Mesenchymal stem cell (in vitro differentiated cells and primary cell): ENCODE measurements around the gene AKR7A2.

Experiments
- DNase-seq: peaks from one replicate; pipeline ENCODE4 v3.0.0-alpha.2; 2013
- H2AFZ ChIP-seq: one replicate; pipeline ENCODE4 v1.6.1; 2013; ENCODE audit warnings: low read depth, mild to moderate bottlenecking, control low read depth, inconsistent platforms, low read length, moderate library complexity
- H2AK5ac ChIP-seq: 2 replicates; pipeline ENCODE4 v1.6.1; 2013; ENCODE audit warnings: low read length, moderate library complexity, mild to moderate bottlenecking, inconsistent platforms; ENCODE audit not compliant: severe bottlenecking
- H2BK120ac ChIP-seq: one replicate; pipeline ENCODE4 v1.6.1; 2013; ENCODE audit warnings: low read depth, mild to moderate bottlenecking, inconsistent platforms, low read length, moderate library complexity
- H2BK12ac ChIP-seq, 2 experiments: one replicate each; pipeline ENCODE4 v1.6.1; 2013; ENCODE audit warnings: inconsistent platforms in 2 of 2, low read length in 2 of 2, mild to moderate bottlenecking in 2 of 2, moderate library complexity in 2 of 2, control low read depth in 1 of 2
- H2BK15ac ChIP-seq: one replicate; pipeline ENCODE4 v1.6.1; 2013; ENCODE audit warnings: mild to moderate bottlenecking, low read depth, inconsistent platforms; ENCODE audit not compliant: poor library complexity, severe bottlenecking
- H2BK5ac ChIP-seq: 2 replicates; pipeline ENCODE4 v1.6.1; 2013; ENCODE audit warnings: low read depth, mild to moderate bottlenecking, low read length, control low read depth, inconsistent platforms; ENCODE audit not compliant: poor library complexity, severe bottlenecking
- H3K14ac ChIP-seq, 2 experiments: one replicate each; pipeline ENCODE4 v1.6.1; 2013; ENCODE audit warnings: inconsistent platforms in 2 of 2, low read length in 2 of 2, control low read depth in 1 of 2, mild to moderate bottlenecking in 1 of 2, moderate library complexity in 1 of 2
- H3K18ac ChIP-seq, 2 experiments: one replicate each; pipeline ENCODE4 v1.6.1; 2013; ENCODE audit warnings: inconsistent platforms in 2 of 2, low read length in 2 of 2, control low read depth in 1 of 2, low read depth in 1 of 2, mild to moderate bottlenecking in 1 of 2
- H3K23ac ChIP-seq, 2 experiments: one replicate each; pipeline ENCODE4 v1.6.1; 2013; ENCODE audit warnings: inconsistent platforms in 2 of 2, low read length in 2 of 2, mild to moderate bottlenecking in 2 of 2, moderate library complexity in 2 of 2, control low read depth in 1 of 2
- H3K27ac ChIP-seq: 2 replicates; pipeline ENCODE4 v1.5.1; 2013; ENCODE audit warnings: mild to moderate bottlenecking, moderate library complexity, low read length, control low read depth, inconsistent platforms; ENCODE audit not compliant: poor library complexity, severe bottlenecking
- H3K27me3 ChIP-seq, 2 experiments: 2 replicates each; pipeline versions ENCODE4 v1.6.1 to v1.7.0; 2013; ENCODE audit warnings: low read length in 2 of 2, mild to moderate bottlenecking in 2 of 2, moderate library complexity in 2 of 2, control low read depth in 1 of 2, inconsistent platforms in 1 of 2; ENCODE audit not compliant: control insufficient read depth in 1 of 2, insufficient read depth in 1 of 2
- H3K36me3 ChIP-seq, 2 experiments: 2 replicates each; pipeline versions ENCODE4 v1.6.1 to v1.7.0; 2013; ENCODE audit warnings: low read length in 2 of 2, control low read depth in 1 of 2, inconsistent platforms in 1 of 2, low read depth in 1 of 2, mild to moderate bottlenecking in 1 of 2; ENCODE audit not compliant: insufficient read depth in 2 of 2, control insufficient read depth in 1 of 2
- H3K4ac ChIP-seq, 2 experiments: one replicate each; pipeline ENCODE4 v1.6.1; 2013; ENCODE audit warnings: inconsistent platforms in 2 of 2, low read length in 2 of 2, mild to moderate bottlenecking in 2 of 2, moderate library complexity in 2 of 2, control low read depth in 1 of 2, low read depth in 1 of 2
- H3K4me1 ChIP-seq: 2 replicates; pipeline ENCODE4 v1.6.1; 2013; ENCODE audit warnings: low read depth, low read length, control low read depth; ENCODE audit not compliant: control insufficient read depth, insufficient read depth
- H3K4me2 ChIP-seq: 2 replicates; pipeline ENCODE4 v1.6.1; 2013; ENCODE audit warnings: low read length, mild to moderate bottlenecking, inconsistent platforms; ENCODE audit not compliant: poor library complexity, severe bottlenecking
- H3K4me3 ChIP-seq, 2 experiments: 2 replicates each; pipeline versions ENCODE4 v1.5.1 to v1.7.0; 2013; ENCODE audit warnings: low read length in 2 of 2, mild to moderate bottlenecking in 2 of 2, control low read depth in 1 of 2, low read depth in 1 of 2; ENCODE audit not compliant: insufficient read depth in 1 of 2
- H3K79me1 ChIP-seq: replicated peaks from 2 replicates; pipeline ENCODE4 v1.6.1; 2013; ENCODE audit warnings: mild to moderate bottlenecking, control low read depth, low read length, inconsistent platforms; ENCODE audit not compliant: poor library complexity, severe bottlenecking
- H3K9ac ChIP-seq: 2 replicates; pipeline ENCODE4 v1.7.0; 2013; ENCODE audit warnings: mild to moderate bottlenecking, low read length, moderate library complexity
- H3K9me3 ChIP-seq: 2 replicates; pipeline ENCODE4 v1.7.0; 2013; ENCODE audit warnings: mild to moderate bottlenecking, low read length; ENCODE audit not compliant: control insufficient read depth
- H4K8ac ChIP-seq: one replicate; pipeline ENCODE4 v1.6.1; 2013; ENCODE audit warnings: inconsistent platforms, mild to moderate bottlenecking, low read length, moderate library complexity
- H4K91ac ChIP-seq: one replicate; pipeline ENCODE4 v1.6.1; 2013; ENCODE audit warnings: mild to moderate bottlenecking, low read length, inconsistent platforms
- WGBS: methylation state at CpG from one replicate; pipeline ENCODE4 v1.1.7; 2013; ENCODE audit warnings: mixed read lengths; 5-methylcytosine and 5-hydroxymethylcytosine counted together

The AKR7A2 gene

GRCh38 chr1:19354531-19354981 is 42.6 kb upstream of the AKR7A2 start:
- H3K4ac ChIP-seq: no peak overlapping the region
- H3K4me2 ChIP-seq: no peak overlapping the region
- no peak overlapping the region for H2BK12ac ChIP-seq
- no peak overlapping the region for H3K9ac ChIP-seq
- H4K91ac ChIP-seq: no peak overlapping the region
- H3K79me1 ChIP-seq: peaks cover 46% of the 10 kb centered on the region
- no peak overlapping the region for H2BK15ac ChIP-seq
- H3K23ac ChIP-seq: no peak overlapping the region
- peak overlapping the region; percentile 78 for H3K27ac ChIP-seq
- no peak overlapping the region for H3K18ac ChIP-seq
- H2BK120ac ChIP-seq: no peak overlapping the region
- 87% methylated on average over 6 of the region's 6 CpGs for WGBS
- H3K9me3 ChIP-seq: no peaks in the 10 kb centered on the region
- no peak overlapping the region for H3K4me3 ChIP-seq
- no peak overlapping the region for H2AK5ac ChIP-seq
- no peak for DNase-seq
- H3K14ac ChIP-seq: no peak overlapping the region
- H2BK5ac ChIP-seq: no peak overlapping the region
- H3K27me3 ChIP-seq: no peaks in the 10 kb centered on the region
- peaks cover 34% of the 10 kb centered on the region for H3K4me1 ChIP-seq
- no peak overlapping the region for H4K8ac ChIP-seq
- peaks cover 61 to 85% of the 10 kb centered on the region in 2 experiments for H3K36me3 ChIP-seq
- H2AFZ ChIP-seq: no peak overlapping the region

GRCh38 chr1:19353596-19353995 is 41.7 kb upstream of the AKR7A2 start:
- Histone ChIP-seq H4K91ac (no peak overlapping the region), H2BK12ac (no peak overlapping the region), H2BK5ac (no peak overlapping the region), H3K4me1 (peaks cover 34% of the 10 kb centered on the region), H3K4me2 (no peak overlapping the region), H2AFZ (no peak overlapping the region), H2AK5ac (peak overlapping the region; percentile 17), H3K14ac (no peak overlapping the region), H3K27me3 (no peaks in the 10 kb centered on the region), H3K27ac (peak overlapping the region; percentile 78), H3K36me3 (peaks cover 66 to 87% of the 10 kb centered on the region in 2 experiments), H3K4ac (no peak overlapping the region), H4K8ac (no peak overlapping the region), H2BK15ac (no peak overlapping the region), H3K9me3 (no peaks in the 10 kb centered on the region), H3K18ac (no peak overlapping the region), H3K23ac (no peak overlapping the region), H3K4me3 (no peak overlapping the region), H2BK120ac (no peak overlapping the region), H3K79me1 (peaks cover 48% of the 10 kb centered on the region), H3K9ac (no peak overlapping the region)
- WGBS: 76% methylated on average over 7 of the region's 8 CpGs
- no peak for DNase-seq

GRCh38 chr1:19352839-19353238 is 40.9 kb upstream of the AKR7A2 start:
- H2BK15ac ChIP-seq: no peak overlapping the region
- no peak overlapping the region for H2BK12ac ChIP-seq
- H3K4me1 ChIP-seq: peaks cover 34% of the 10 kb centered on the region
- H2BK120ac ChIP-seq: no peak overlapping the region
- H2AK5ac ChIP-seq: no peak overlapping the region
- H3K9me3 ChIP-seq: no peaks in the 10 kb centered on the region
- no peak overlapping the region for H3K27ac ChIP-seq
- no peak overlapping the region for H4K8ac ChIP-seq
- H3K4me3 ChIP-seq: no peak overlapping the region
- no peak overlapping the region for H2AFZ ChIP-seq
- H4K91ac ChIP-seq: no peak overlapping the region
- WGBS: 98% methylated on average over 14 of the region's 14 CpGs
- no peak overlapping the region for H3K4ac ChIP-seq
- no peak overlapping the region for H3K14ac ChIP-seq
- no peak overlapping the region for H3K9ac ChIP-seq
- H3K36me3 ChIP-seq: peaks cover 73 to 94% of the 10 kb centered on the region in 2 experiments
- no peak overlapping the region for H3K23ac ChIP-seq
- H3K18ac ChIP-seq: no peak overlapping the region
- H3K79me1 ChIP-seq: peaks cover 45% of the 10 kb centered on the region
- no peak for DNase-seq
- no peak overlapping the region for H3K4me2 ChIP-seq
- H2BK5ac ChIP-seq: no peak overlapping the region
- H3K27me3 ChIP-seq: no peaks in the 10 kb centered on the region

- Histone ChIP-seq H4K8ac (no peak overlapping the region), H2AK5ac (no peak overlapping the region), H3K27me3 (no peaks in the 10 kb centered on the region), H4K91ac (no peak overlapping the region), H3K9ac (peak overlapping the region; percentile 15), H2BK5ac (no peak overlapping the region), H3K79me1 (peaks cover 48% of the 10 kb centered on the region), H3K4me3 (no peak overlapping the region), H3K23ac (no peak overlapping the region), H2BK12ac (no peak overlapping the region), H3K4me2 (no peak overlapping the region), H2AFZ (no peak overlapping the region), H3K36me3 (peaks cover 70 to 95% of the 10 kb centered on the region in 2 experiments), H3K9me3 (no peaks in the 10 kb centered on the region), H3K14ac (no peak overlapping the region), H3K18ac (no peak overlapping the region), H3K27ac (no peak overlapping the region), H3K4ac (no peak overlapping the region), H3K4me1 (peaks cover 34% of the 10 kb centered on the region), H2BK15ac (no peak overlapping the region), H2BK120ac (no peak overlapping the region)
- 91% methylated on average over 10 of the region's 10 CpGs for WGBS
- no peak for DNase-seq
These were observed 39.9 kb upstream of the AKR7A2 start for GRCh38 chr1:19351873-19352272.
